ENCODE data around the gene EIF3L. TPM values are rescaled to one million over a fixed set of nuclear protein-coding genes. Genes with fewer than 3 reads are reported as not detected.
A peak's percentile ranks its signal among the peaks of the same experiment; 100 is the strongest.

EIF3L gene
- total RNA-seq, 2 donors from 2014 or later, result 224 to 226 TPM

- no peaks in the 10 kb centered on the region for H3K27me3 ChIP-seq (replicated peaks; ENCODE audit: insufficient read depth)
- TF ChIP-seq CTCF (IDR thresholded peaks at IDR 0.05), result no peak
- no peaks in the 10 kb centered on the region for H3K9me3 ChIP-seq
- H3K27ac ChIP-seq, result no peak overlapping the region
- peaks cover 2% of the 10 kb centered on the region for H3K36me3 ChIP-seq
- peaks cover 4 to 17% of the 10 kb centered on the region in 2 donors for H3K4me1 ChIP-seq (ENCODE audit: control insufficient read depth in 1 of 2, low read depth in 2 of 2)
- peak overlapping the region; percentile 54 for H3K4me3 ChIP-seq
- ATAC-seq (ENCODE audit: insufficient number of reproducible peaks, low FRiP score, low read depth) (no peak), DNase-seq (ENCODE audit: low spot score) (no peak)
Measured at GRCh38 chr22:37824674-37825641, 24.3 kb upstream of the EIF3L start.

DNA sequence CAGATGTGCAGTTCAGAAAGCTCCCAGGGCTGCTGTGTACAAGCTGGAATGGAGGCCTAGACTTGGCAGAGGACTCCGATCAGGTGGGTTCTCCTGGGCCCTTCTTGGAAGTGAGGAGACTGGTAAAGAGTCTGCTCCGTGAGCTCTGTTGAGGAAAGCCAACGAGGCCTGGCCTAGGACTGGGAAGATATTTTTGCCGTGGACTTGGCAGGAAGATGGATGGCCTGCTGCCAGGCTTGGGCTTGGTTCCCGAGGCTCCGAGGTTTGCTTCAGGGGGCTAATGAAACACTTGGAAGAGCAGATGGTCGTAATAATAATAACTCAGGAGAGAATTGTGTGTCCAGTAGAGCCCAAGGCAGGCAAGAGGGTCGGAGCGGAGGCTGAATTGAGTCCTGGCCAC is 22.2 kb upstream of the EIF3L start:
- Histone ChIP-seq H3K36me3 (peaks cover 22% of the 10 kb centered on the region), H3K4me1 (ENCODE audit: control insufficient read depth in 1 of 2, low read depth in 2 of 2) (peaks cover 4 to 17% of the 10 kb centered on the region in 2 donors), H3K27me3 (replicated peaks; ENCODE audit: insufficient read depth) (no peaks in the 10 kb centered on the region), H3K4me3 (no peak overlapping the region), H3K9me3 (no peaks in the 10 kb centered on the region), H3K27ac (peak overlapping the region; percentile 1 to 45)
- TF ChIP-seq CTCF (IDR thresholded peaks at IDR 0.05), result no peak
- DNase-seq (ENCODE audit: low spot score) (no peak), ATAC-seq (ENCODE audit: insufficient number of reproducible peaks, low FRiP score, low read depth) (no peak)

- Histone ChIP-seq H3K4me3 (no peak overlapping the region), H3K4me1 (ENCODE audit: control insufficient read depth in 1 of 2, low read depth in 2 of 2) (peaks cover 4 to 11% of the 10 kb centered on the region in 2 donors), H3K9me3 (no peaks in the 10 kb centered on the region), H3K27me3 (replicated peaks; ENCODE audit: insufficient read depth) (no peaks in the 10 kb centered on the region), H3K27ac (no peak overlapping the region), H3K36me3 (peaks cover 44% of the 10 kb centered on the region)
- ATAC-seq (ENCODE audit: insufficient number of reproducible peaks, low FRiP score, low read depth), result no peak
- DNase-seq (ENCODE audit: low spot score), result no peak
- no peak for TF ChIP-seq CTCF (IDR thresholded peaks at IDR 0.05)
Measured at GRCh38 chr22:37830093-37830842, 19.0 kb upstream of the EIF3L start.

DNA sequence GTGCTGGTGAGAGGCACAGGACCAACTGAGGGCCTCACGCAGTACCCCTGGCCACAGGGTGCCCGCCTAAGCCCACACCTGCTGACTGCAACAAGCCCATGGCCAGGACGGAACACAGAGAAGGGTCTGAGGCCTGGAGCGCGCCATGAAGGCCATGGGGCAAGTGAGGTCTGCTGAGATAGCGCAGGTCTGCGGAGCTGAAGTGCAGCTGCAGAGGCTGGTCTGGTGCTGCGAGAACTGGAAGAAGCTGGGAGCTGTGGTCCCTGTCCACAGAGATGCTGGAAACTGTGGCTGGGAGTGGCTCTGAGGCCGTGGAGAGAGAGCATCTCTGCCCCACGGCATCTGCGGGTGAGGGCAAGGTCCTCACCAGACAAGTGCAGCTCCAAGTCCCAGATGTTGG is 17.7 kb upstream of the EIF3L start:
- no peak for TF ChIP-seq CTCF (IDR thresholded peaks at IDR 0.05)
- H3K27ac ChIP-seq, result no peak overlapping the region
- peaks cover 4 to 11% of the 10 kb centered on the region in 2 donors for H3K4me1 ChIP-seq (ENCODE audit: control insufficient read depth in 1 of 2, low read depth in 2 of 2)
- H3K4me3 ChIP-seq, result no peak overlapping the region
- no peaks in the 10 kb centered on the region for H3K9me3 ChIP-seq
- ATAC-seq (ENCODE audit: insufficient number of reproducible peaks, low FRiP score, low read depth) (no peak), DNase-seq (ENCODE audit: low spot score) (no peak)
- H3K27me3 ChIP-seq (replicated peaks; ENCODE audit: insufficient read depth), result no peaks in the 10 kb centered on the region
- peaks cover 44% of the 10 kb centered on the region for H3K36me3 ChIP-seq
